ENCODE measurements around the gene RGS3. TPM values are rescaled to one million over a fixed set of nuclear protein-coding genes. Genes with fewer than 3 reads are reported as not detected.

RGS3 gene
- total RNA-seq, 1 donor from 2014 or later: 18.9 TPM

GRCh38 chr9:113530942-113531341, 67.4 kb downstream of the RGS3 start:
- no peak for DNase-seq
- Mint-ChIP-seq H3K36me3 (ENCODE audit: unreplicated experiment) (peaks cover 6% of the 10 kb centered on the region), H3K9me3 (ENCODE audit: unreplicated experiment) (peaks cover 12% of the 10 kb centered on the region), H3K27ac (ENCODE audit: unreplicated experiment) (peak overlapping the region; percentile 67), H3K27me3 (ENCODE audit: unreplicated experiment) (peaks cover 6% of the 10 kb centered on the region), H3K4me1 (ENCODE audit: low read depth, unreplicated experiment) (peaks cover 26% of the 10 kb centered on the region), H3K4me3 (ENCODE audit: unreplicated experiment) (no peak overlapping the region)
- TF ChIP-seq CTCF (IDR thresholded peaks at IDR 0.05; ENCODE audit: partially characterized antibody, unreplicated experiment): no peak

- Mint-ChIP-seq H3K36me3 (ENCODE audit: unreplicated experiment) (peaks cover 6% of the 10 kb centered on the region), H3K27me3 (ENCODE audit: unreplicated experiment) (peaks cover 5% of the 10 kb centered on the region), H3K9me3 (ENCODE audit: unreplicated experiment) (peaks cover 12% of the 10 kb centered on the region), H3K27ac (ENCODE audit: unreplicated experiment) (no peak overlapping the region), H3K4me1 (ENCODE audit: low read depth, unreplicated experiment) (peaks cover 36% of the 10 kb centered on the region), H3K4me3 (ENCODE audit: unreplicated experiment) (peak overlapping the region; percentile 16)
- no peak for TF ChIP-seq CTCF (IDR thresholded peaks at IDR 0.05; ENCODE audit: partially characterized antibody, unreplicated experiment)
- no peak for DNase-seq
Observed at GRCh38 chr9:113531919-113532808, 68.6 kb downstream of the RGS3 start.

GRCh38 chr9:113532809-113533190, 69.3 kb downstream of the RGS3 start:
- H3K4me1 Mint-ChIP-seq (ENCODE audit: low read depth, unreplicated experiment): peaks cover 41% of the 10 kb centered on the region
- H3K27me3 Mint-ChIP-seq (ENCODE audit: unreplicated experiment): peaks cover 5% of the 10 kb centered on the region
- H3K27ac Mint-ChIP-seq (ENCODE audit: unreplicated experiment): no peak overlapping the region
- DNase-seq: no peak
- H3K4me3 Mint-ChIP-seq (ENCODE audit: unreplicated experiment): no peak overlapping the region
- peaks cover 13% of the 10 kb centered on the region for H3K9me3 Mint-ChIP-seq (ENCODE audit: unreplicated experiment)
- TF ChIP-seq CTCF (IDR thresholded peaks at IDR 0.05; ENCODE audit: partially characterized antibody, unreplicated experiment): no peak
- peaks cover 6% of the 10 kb centered on the region for H3K36me3 Mint-ChIP-seq (ENCODE audit: unreplicated experiment)

GRCh38 chr9:113533335-113534225, 70.1 kb downstream of the RGS3 start:
- Mint-ChIP-seq H3K36me3 (ENCODE audit: unreplicated experiment) (peaks cover 6% of the 10 kb centered on the region), H3K4me1 (ENCODE audit: low read depth, unreplicated experiment) (peaks cover 41% of the 10 kb centered on the region), H3K27ac (ENCODE audit: unreplicated experiment) (no peak overlapping the region), H3K4me3 (ENCODE audit: unreplicated experiment) (no peak overlapping the region), H3K27me3 (ENCODE audit: unreplicated experiment) (peaks cover 5% of the 10 kb centered on the region), H3K9me3 (ENCODE audit: unreplicated experiment) (peaks cover 13% of the 10 kb centered on the region)
- no peak for DNase-seq
- TF ChIP-seq CTCF (IDR thresholded peaks at IDR 0.05; ENCODE audit: partially characterized antibody, unreplicated experiment): no peak
